OCI-M2 (cell line): ENCODE results near the gene CCNF.

Source experiments
- DNase-seq: peaks from one replicate; lab custom pipeline; 2025; ENCODE audit not compliant: unreplicated experiment; lab: John Stamatoyannopoulos, UW

Gene CCNF

DNA sequence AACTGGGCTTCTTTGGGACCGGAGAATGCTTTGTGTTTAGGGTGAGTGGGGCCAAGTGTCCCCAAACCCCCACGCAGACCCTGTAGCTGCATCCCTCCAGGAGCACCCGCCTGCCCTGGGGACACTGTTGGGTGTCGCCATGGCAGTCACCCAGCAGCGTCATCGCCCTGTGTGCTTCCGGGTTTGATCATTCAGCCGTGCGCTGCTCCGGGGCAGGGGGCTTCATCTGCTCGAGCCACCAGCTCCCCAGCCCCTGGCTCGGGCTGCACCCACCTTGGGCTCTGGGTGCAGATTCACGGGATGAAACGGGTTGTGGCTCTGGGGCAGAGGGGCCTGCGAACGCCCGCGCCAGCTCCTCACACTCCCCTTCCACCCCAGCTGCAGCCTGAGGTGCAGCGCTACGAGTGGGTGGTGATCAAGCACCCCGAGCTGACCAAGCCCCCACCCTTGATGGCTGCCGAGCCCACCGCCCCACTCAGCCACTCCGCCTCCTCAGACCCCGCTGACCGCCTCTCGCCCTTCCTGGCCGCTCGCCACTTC, 70.7 kb downstream of the CCNF start:
- no peak for DNase-seq

DNA sequence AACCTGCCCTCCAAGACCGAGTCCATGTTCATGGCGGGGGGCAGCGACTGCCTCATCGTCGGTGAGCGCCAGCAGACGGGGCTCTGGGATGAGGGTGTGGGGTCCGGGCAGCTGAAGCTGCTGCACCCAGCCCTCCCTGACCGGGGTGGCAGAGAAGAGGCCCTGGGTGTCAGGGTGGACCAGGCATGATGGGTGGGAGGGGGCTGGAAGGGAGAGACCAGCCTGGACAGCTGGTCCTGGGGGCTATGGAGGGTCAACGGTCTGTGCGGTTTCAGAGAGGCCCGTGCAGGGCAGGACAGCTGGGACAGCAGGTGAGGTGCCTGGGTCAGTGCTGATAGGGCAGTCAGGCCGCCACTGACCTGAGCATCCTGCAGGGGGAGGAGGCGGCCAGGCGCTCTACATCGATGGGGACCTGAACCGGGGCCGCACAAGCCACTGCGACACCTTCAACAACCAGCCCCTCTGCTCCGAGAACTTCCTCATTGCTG, 71.2 kb downstream of the CCNF start:
- no peak for DNase-seq

- DNase-seq: peak; percentile 21
Measured at GRCh38 chr16:2500918-2501750, 71.9 kb downstream of the CCNF start.

- DNase-seq: no peak
Measured at GRCh38 chr16:2501946-2502895, 73.0 kb downstream of the CCNF start.

- DNase-seq: no peak
Measured at GRCh38 chr16:2505695-2506094, 76.4 kb downstream of the CCNF start.

GRCh38 chr16:2507052-2507659, 77.9 kb downstream of the CCNF start:
- DNase-seq: no peak

- DNase-seq: no peak
Measured at GRCh38 chr16:2507665-2508064, 78.4 kb downstream of the CCNF start.
